HG03520 (cell line): ENCODE data around the gene HSPA12B.

ENCODE experiments used
- ATAC-seq: cut with Tn5 transposase; IDR thresholded peaks from one replicate; pipeline ENCODE4 v1.9.1; 2021; ENCODE audit warnings: mild to moderate bottlenecking, moderate library complexity; ENCODE audit not compliant: unreplicated experiment

The HSPA12B gene

GRCh38 chr20:3747471-3747870 lies 15.0 kb downstream of the HSPA12B start:
- no peak for ATAC-seq

- no peak for ATAC-seq
Measured at GRCh38 chr20:3748073-3748472, 15.6 kb downstream of the HSPA12B start.

- ATAC-seq = no peak
Measured at GRCh38 chr20:3749087-3749688, 16.7 kb downstream of the HSPA12B start.

DNA sequence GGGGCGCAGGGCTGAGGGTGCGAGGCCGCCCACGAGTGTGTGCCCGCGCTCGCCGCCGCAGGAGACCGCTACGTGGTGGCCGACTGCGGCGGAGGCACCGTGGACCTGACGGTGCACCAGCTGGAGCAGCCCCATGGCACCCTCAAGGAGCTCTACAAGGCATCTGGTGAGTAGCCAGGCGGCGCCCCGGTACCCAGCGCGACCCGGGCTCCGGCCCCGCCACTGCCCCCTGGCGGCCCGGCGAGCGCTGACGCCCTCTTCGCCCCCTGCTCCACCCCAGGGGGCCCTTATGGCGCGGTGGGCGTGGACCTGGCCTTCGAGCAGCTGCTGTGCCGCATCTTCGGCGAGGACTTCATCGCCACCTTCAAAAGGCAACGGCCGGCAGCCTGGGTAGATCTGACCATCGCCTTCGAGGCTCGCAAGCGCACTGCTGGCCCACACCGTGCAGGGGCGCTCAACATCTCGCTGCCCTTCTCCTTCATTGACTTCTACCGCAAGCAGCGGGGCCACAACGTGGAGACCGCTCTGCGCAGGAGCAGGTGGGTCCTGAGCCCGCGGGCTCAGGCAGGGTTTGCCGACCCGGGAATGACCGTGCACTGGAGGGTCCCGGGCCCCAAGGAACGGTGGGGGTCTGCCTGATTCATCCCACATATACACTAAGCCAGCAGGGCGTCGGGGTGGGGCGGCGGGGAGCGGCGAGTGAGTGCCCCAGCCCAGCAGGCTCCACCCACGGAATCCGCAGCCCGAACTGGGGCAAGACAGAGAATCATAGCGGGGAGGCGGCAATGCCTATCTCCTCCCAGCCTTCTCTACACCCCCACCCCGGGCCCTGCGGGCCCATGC lies 17.4 kb downstream of the HSPA12B start:
- no peak for ATAC-seq

DNA sequence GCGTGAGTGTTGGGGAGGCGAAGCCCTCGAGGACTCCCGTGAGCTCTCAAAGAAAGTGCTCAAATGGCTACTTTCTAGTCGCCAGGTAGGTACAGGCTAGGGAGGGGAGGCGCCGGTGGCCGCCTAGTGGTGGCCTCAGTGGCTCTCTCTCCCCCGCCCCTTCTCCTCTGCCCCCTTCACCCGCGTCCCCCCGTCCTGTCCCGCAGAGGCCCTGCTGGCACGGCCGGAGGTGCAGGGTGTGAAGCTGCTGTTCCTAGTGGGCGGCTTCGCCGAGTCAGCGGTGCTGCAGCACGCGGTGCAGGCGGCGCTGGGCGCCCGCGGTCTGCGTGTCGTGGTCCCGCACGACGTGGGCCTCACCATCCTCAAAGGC lies 18.8 kb downstream of the HSPA12B start:
- ATAC-seq = no peak

DNA sequence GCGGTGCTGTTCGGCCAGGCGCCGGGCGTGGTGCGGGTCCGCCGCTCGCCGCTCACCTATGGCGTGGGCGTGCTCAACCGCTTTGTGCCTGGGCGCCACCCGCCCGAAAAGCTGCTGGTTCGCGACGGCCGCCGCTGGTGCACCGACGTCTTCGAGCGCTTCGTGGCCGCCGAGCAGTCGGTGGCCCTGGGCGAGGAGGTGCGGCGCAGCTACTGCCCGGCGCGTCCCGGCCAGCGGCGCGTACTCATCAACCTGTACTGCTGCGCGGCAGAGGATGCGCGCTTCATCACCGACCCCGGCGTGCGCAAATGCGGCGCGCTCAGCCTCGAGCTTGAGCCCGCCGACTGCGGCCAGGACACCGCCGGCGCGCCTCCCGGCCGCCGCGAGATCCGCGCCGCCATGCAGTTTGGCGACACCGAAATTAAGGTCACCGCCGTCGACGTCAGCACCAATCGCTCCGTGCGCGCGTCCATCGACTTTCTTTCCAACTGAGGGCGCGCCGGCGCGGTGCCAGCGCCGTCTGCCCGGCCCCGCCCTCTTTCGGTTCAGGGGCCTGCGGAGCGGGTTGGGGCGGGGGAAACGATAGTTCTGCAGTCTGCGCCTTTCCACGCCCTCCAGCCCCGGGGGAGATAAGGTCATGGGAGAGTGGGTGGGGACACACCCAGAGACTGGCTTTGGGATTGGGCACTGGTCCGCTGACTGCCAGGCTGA lies 19.3 kb downstream of the HSPA12B start:
- ATAC-seq = no peak

GRCh38 chr20:3752386-3752759 lies 19.9 kb downstream of the HSPA12B start:
- ATAC-seq = no peak

GRCh38 chr20:3753098-3753497 lies 20.6 kb downstream of the HSPA12B start:
- ATAC-seq = no peak

- ATAC-seq = no peak
Measured at GRCh38 chr20:3753501-3754275, 21.2 kb downstream of the HSPA12B start.

DNA sequence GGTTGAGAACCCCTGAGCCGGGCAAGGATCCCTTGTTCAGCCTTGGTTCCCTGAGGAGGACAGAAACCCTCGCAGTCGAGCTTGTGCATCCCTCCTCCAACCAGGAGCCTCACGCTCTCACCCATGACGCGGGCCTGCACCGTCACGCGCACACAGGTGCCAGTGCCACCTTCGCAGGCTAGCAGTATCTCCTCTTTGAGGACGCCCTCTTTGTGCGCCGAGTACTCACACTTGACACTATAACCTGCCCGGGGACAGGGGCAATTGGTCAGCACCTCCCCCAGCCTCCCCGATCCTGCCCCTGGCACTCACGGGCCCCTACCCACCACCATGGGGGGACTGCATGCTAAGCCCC lies 21.8 kb downstream of the HSPA12B start:
- no peak for ATAC-seq

DNA sequence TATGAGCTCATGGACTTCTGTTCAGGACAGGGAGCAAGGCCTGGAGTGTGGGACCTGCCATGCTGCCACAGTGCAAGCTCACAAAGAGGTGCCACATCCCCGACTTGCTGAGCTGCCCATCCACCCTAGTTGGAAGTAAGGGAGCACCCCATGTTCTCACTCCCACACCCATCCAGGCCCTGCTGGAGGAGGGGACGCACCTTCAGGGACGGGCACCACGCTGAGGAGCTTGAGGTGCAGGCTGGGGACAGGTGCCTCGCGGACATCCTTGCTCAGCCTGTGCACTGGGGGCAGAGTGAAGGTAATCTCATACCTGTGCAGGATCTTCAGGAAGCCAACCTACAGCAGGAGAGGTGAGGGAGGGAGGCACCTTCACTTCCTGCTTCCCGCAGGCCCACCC lies 22.8 kb downstream of the HSPA12B start:
- ATAC-seq = no peak

DNA sequence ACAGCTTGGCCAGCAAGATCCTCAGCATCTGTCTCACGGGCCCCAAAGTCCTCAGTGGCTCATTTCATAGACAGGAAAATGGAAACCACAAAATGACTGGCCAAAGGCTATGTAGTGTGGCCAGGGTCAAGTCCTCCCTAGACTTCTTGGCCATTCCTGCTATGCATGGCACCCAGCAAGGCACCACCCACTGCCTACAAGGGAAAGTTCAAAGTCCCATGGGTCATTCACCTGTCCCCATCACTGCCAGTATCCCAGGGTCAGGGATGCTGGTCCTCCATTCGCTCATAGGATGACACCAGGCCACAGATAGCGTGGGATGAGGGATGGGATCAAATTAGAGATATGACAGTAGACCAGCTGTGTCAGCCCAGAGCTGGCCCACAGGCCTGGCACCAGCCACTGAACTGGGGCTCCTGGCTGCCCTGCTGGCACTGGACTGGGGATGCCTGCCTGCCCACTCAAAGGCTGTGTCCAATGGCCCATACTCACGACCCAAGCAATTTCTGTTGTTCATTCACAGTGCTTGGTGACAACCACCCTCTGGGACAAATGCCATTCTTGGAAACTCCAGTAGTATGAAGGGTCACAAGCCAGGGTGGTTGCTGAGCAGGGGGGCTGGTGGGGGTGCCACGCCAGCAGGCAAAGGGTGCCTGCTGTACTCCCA lies 23.5 kb downstream of the HSPA12B start:
- ATAC-seq = no peak

DNA sequence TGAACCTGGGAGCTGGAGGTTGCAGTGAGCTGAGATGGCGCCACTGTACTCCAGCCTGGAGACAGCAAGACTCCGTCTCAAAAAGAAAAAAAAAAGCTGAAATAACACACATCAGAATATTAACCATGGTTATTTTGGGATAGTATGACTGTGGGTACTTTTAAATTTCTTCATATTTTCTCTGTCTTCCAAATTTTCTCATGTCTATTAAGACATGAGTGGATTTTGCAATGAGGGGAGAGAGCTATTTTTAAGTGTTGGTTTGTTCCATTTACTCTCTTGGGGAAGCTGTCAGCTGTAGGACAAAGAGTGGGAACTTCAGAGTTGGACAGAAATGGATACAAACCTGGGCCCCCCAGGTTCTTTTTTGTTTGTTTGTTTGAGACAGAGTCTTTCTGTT lies 24.8 kb downstream of the HSPA12B start:
- no peak for ATAC-seq

GRCh38 chr20:3758566-3758965 lies 26.1 kb downstream of the HSPA12B start:
- no peak for ATAC-seq

- ATAC-seq = no peak
Measured at GRCh38 chr20:3759316-3759823, 26.9 kb downstream of the HSPA12B start.

GRCh38 chr20:3759884-3760283 lies 27.4 kb downstream of the HSPA12B start:
- ATAC-seq = no peak

DNA sequence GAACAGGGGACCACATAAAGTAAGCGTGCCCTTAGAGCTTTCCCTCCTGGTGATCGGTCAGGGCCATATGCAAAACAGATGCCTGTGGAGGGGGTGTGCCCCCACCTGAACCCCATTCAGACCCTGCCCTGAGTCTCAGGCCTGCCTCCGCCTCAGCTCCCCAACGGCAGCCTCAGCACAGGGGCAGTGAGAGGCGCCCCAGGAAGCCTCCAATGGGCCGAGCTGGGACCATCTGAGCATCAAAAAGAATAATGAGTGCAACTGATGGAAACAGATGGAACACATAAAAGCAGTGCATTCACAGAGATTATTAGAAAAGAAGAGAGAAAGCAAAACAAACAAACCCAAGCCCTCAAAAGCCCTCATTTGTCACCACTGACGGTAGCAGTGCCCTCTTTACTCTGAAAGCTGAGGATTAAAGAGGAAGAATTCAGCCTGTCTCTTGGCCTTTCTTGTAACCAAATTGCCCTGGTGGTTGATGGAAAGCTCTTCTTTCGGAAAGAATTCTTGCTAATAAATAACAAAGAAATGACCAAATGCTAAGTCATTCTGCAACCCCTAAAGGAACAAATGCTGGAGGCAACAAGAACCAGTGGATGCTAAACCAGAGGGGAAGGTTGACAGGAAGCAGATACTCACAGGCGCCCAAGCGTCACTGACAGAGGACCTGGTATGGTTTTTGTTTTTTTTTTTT lies 28.3 kb downstream of the HSPA12B start:
- no peak for ATAC-seq

DNA sequence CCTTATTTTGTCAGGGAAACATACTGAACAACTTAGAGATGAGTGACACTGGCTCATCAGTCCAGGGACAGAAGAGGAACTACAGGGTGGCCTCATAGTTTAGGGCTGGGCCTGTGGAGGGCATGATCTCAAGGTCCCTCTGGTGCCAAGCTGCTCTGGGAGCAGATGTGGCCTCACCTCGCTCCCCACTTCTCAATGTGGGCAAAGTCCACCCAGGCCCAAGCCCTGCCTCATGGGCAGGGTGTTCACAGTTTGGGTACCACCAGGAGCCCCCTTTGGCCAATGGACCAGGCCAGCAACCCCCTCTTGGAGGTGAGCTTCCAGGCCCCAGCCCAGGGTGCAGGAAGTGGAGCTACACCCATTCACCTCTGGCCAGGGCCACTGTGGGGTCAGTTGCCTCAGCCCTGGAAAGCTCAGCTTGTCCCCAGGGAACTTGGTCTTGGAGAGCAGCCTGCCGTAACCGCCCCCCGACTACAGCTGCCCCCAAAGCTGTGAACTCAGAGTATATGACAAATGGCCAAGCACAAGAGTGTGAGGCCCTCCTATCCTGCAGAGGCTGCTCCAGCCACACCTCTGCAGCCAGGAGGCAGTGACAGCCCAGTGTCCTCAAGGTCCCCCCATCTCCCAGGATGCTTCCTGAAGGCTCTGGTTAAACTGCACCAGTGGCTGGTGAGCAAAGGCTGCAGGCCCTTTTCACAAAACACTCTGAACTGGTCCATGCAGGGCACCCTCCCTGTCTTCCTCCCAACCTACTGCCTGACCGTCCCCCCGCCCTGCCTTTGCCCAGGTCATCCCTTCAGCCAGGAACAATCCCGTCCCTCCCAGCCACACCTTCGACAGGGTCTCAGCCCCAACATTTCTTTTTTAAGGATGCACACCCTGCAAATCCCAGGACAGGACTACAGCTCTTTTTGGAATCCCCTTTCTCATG lies 31.5 kb downstream of the HSPA12B start:
- ATAC-seq = no peak

GRCh38 chr20:3764659-3765058 lies 32.2 kb downstream of the HSPA12B start:
- ATAC-seq = no peak
